Kidney capillary endothelial cell (primary cell): Measurements from ENCODE around the gene NMT2.

Experiments
- DNase-seq: peaks from one replicate; pipeline ENCODE4 v3.0.0-alpha.2; 2018; ENCODE audit warnings: low spot score

The NMT2 gene

GRCh38 chr10:15181576-15182156 is 13.2 kb upstream of the NMT2 start:
- DNase-seq = no peak

- no peak for DNase-seq
These were observed 12.2 kb upstream of the NMT2 start for GRCh38 chr10:15180736-15181135.

GRCh38 chr10:15176269-15176668 is 7.8 kb upstream of the NMT2 start:
- DNase-seq = no peak

- DNase-seq = no peak
These were observed 7.1 kb upstream of the NMT2 start for GRCh38 chr10:15175587-15175986.

GRCh38 chr10:15172306-15172840 is 3.9 kb upstream of the NMT2 start:
- DNase-seq = no peak

- DNase-seq = no peak
These were observed 1.3 kb upstream of the NMT2 start for GRCh38 chr10:15169555-15170401.

GRCh38 chr10:15168786-15169554 is 477 bp upstream of the NMT2 start:
- DNase-seq = peak; percentile 93

GRCh38 chr10:15167411-15168290 is 842 bp downstream of the NMT2 start:
- DNase-seq = peak; percentile 61

- no peak for DNase-seq
These were observed 2.2 kb downstream of the NMT2 start for GRCh38 chr10:15166325-15166724.

GRCh38 chr10:15163253-15163828 is 5.2 kb downstream of the NMT2 start:
- DNase-seq = no peak

GRCh38 chr10:15158972-15159371 is 9.5 kb downstream of the NMT2 start:
- no peak for DNase-seq

GRCh38 chr10:15158448-15158847 is 10.0 kb downstream of the NMT2 start:
- no peak for DNase-seq

- no peak for DNase-seq
These were observed 12.4 kb downstream of the NMT2 start for GRCh38 chr10:15155978-15156656.

GRCh38 chr10:15152556-15152955 is 15.9 kb downstream of the NMT2 start:
- DNase-seq = no peak

- DNase-seq = no peak
These were observed 17.9 kb downstream of the NMT2 start for GRCh38 chr10:15150563-15150962.

- no peak for DNase-seq
These were observed 19.3 kb downstream of the NMT2 start for GRCh38 chr10:15149042-15149771.

GRCh38 chr10:15147594-15148392 is 20.7 kb downstream of the NMT2 start:
- DNase-seq = no peak

- peak; percentile 78 for DNase-seq
These were observed 22.1 kb downstream of the NMT2 start for GRCh38 chr10:15146366-15146765.

- DNase-seq = peak; percentile 81
These were observed 23.7 kb downstream of the NMT2 start for GRCh38 chr10:15144788-15145187.
